ENCODE data around the gene SPRED2.

SPRED2 gene

DNA sequence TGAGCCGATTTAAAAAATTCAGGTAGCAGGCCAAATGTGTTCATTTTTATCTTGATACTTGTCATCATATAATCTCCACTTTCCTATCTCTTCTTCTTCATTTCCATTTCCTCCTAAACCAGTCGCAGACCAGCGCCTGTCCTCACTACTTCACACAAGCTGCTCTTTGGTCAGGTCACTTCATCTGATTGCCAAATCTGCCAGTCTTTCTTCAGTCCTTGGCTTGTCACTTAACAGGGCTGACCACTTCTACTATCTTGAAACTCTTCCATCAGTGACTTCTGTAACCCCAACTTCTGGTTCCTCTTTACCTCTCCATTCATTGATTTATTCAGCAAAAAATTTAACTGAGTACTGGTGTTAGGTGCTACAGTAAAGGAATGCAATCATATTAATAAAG, 18.0 kb upstream of the SPRED2 start:
- 93 to 96% methylated on average over 3 of the region's 3 CpGs for WGBS, 2 experiments
- Histone ChIP-seq H3K27me3 (ENCODE audit: control insufficient read depth, insufficient read depth, low read length, poor library complexity, severe bottlenecking) (no peaks in the 10 kb centered on the region), H3K36me3 (ENCODE audit: control insufficient read depth, insufficient read depth, low read length) (no peaks in the 10 kb centered on the region), H3K4me1 (ENCODE audit: control insufficient read depth, insufficient read depth, low read length) (no peaks in the 10 kb centered on the region), H3K27ac (ENCODE audit: insufficient read depth, low read depth, low read length, poor library complexity, severe bottlenecking) (no peak overlapping the region), H3K9me3 (ENCODE audit: control insufficient read depth, low read length) (no peaks in the 10 kb centered on the region), H3K4me3 (ENCODE audit: insufficient read depth, low read depth, low read length) (no peak overlapping the region)

DNA sequence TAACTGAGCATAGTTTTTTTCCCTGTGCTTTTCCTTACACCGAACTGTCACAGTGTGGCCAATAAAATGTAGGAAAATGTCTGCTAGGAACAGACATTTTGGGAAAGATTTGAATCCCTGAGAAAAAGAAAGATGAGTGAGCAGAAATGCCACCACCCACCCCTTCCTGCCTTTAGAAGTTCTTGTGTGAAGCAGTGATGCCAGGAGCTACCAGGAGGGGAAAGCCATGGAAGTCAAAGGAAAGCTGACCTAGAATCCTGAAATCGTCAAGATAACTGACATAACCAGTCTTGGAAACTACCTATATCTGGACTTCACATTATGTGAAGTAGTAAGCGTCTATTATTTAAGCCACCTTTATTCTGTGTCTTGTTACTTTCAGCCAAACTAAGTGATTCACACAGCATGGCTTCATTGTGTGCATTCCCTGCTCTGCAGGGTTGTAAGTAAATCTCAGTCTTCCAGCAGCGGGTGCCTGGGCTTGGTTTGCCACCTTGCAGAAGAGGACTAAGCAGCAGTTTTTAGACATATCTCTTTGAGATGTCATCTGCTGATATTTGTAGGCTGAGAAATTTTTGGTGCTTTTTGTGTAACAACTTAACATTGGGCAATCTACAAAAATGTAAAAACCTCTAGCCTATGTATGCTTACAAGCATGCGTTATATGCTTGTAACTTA, 11.2 kb upstream of the SPRED2 start:
- no peak overlapping the region for H3K4me3 ChIP-seq (ENCODE audit: insufficient read depth, low read depth, low read length)
- H3K9me3 ChIP-seq (ENCODE audit: control insufficient read depth, low read length) = no peaks in the 10 kb centered on the region
- H3K36me3 ChIP-seq (ENCODE audit: control insufficient read depth, insufficient read depth, low read length) = no peaks in the 10 kb centered on the region
- H3K27me3 ChIP-seq (ENCODE audit: control insufficient read depth, insufficient read depth, low read length, poor library complexity, severe bottlenecking) = peaks cover 20% of the 10 kb centered on the region
- 50 to 61% methylated on average over 4 to 5 of the region's 5 CpGs for WGBS, 2 experiments
- peaks cover 10% of the 10 kb centered on the region for H3K4me1 ChIP-seq (ENCODE audit: control insufficient read depth, insufficient read depth, low read length)
- no peak overlapping the region for H3K27ac ChIP-seq (ENCODE audit: insufficient read depth, low read depth, low read length, poor library complexity, severe bottlenecking)

DNA sequence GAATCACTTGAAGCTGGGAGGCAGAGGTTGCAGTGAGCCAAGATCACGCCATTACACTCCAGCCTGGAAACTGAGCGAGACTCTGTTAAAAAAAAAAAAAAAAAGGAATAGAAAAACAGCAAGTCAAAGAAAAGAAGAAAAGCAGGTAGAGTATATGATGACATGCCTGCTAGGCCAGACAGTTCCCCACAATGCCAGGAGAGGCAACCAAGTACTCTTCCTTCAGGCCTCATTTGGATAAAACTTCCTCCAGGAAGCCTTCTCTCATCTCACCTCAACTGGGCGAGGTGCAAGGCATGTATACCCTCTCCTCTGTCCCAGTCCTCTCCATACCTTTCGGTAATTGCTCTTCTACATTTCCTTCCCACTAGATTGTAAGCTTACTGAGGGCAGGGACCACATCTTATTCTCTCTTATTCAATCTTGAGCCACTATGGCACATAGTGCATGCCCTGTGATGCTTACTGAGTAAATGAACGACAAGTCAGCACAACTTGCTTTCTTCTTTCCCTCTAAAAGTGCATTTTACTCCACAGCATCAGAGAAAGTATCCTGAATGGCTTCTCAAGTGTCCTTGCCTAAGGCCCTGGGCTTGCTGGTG, 10.1 kb upstream of the SPRED2 start:
- Histone ChIP-seq H3K4me1 (ENCODE audit: control insufficient read depth, insufficient read depth, low read length) (peaks cover 22% of the 10 kb centered on the region), H3K27me3 (ENCODE audit: control insufficient read depth, insufficient read depth, low read length, poor library complexity, severe bottlenecking) (peaks cover 21% of the 10 kb centered on the region), H3K4me3 (ENCODE audit: insufficient read depth, low read depth, low read length) (no peak overlapping the region), H3K36me3 (ENCODE audit: control insufficient read depth, insufficient read depth, low read length) (no peaks in the 10 kb centered on the region), H3K27ac (ENCODE audit: insufficient read depth, low read depth, low read length, poor library complexity, severe bottlenecking) (no peak overlapping the region), H3K9me3 (ENCODE audit: control insufficient read depth, low read length) (no peaks in the 10 kb centered on the region)
- 90 to 94% methylated on average over 5 of the region's 5 CpGs for WGBS, 2 experiments

DNA sequence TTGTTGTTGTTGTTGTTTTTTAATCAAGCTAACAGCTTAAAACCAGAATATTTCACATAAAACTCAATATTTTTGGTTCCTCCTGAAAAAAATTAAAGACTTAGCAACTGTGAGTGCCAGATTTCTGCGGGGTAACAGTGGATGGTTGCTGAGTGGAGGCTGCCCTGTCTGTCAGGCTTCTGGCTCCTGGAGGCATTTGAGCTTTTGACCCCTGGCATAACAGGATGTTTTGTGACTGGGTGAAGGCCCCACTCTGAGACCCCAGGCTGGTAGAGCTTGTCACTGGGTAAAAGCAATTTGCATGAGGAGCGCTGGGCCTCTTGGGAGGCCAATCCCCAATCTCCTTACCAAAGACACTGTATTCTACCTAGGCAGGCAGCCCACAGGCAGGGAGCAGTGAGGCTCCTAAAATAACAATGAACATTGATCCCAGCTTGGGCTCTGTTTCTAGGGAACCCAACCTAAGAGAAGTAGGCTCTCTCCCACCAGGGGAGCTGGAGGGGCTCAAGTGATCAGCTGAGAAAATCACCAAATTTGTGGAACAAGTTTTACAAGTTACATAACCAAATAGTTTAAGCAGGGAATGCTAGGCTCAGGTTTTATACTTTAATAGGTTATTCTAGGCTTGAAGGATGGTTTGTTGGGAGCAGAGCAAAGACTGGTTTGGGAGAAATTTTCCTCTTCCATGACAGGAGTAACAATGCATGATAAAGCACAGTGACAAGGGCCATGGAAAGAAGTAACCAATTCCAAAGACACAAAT, 5.9 kb upstream of the SPRED2 start:
- 0 to 4% methylated on average over 2 of the region's 2 CpGs for WGBS, 2 experiments
- peak overlapping the region; percentile 83 for H3K27ac ChIP-seq (ENCODE audit: insufficient read depth, low read depth, low read length, poor library complexity, severe bottlenecking)

DNA sequence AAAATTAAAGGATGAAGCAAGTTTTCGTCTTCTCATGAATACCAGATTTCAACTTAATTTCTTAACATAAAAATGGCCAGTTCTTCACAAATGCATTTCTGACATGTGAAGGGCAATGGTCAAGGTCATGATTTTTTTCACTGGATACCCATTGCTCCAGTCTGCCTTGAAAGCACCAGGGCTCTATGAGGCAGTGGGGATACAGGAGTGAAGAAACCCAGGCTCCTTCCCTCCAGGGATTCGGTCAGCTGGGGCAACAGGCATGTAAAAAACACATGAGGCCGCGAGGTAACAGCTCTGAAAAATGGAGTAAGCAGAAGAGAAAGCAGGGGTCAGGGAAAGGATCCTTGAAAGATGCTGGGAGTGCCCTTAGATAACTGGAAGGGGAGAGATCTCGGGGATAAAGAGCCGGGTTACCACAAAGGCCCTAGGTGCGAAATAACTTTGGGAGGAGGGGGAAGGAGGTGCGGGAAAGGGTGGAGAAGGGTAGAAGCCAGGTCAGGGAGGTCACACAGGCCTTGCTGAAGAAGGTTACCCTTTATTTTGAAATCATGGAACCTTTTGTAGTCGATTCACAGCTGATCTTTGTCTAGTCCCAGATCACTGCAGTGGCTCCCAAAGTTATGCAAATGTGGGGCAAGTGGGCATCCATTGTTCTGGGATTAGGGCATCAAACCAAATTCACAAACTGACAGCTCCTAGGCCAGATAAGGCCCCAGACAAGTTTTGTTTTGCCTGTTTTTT, 5.2 kb upstream of the SPRED2 start:
- H3K4me3 ChIP-seq (ENCODE audit: insufficient read depth, low read depth, low read length) = peak overlapping the region; percentile 58
- H3K27ac ChIP-seq (ENCODE audit: insufficient read depth, low read depth, low read length, poor library complexity, severe bottlenecking) = peak overlapping the region; percentile 83
- H3K27me3 ChIP-seq (ENCODE audit: control insufficient read depth, insufficient read depth, low read length, poor library complexity, severe bottlenecking) = peaks cover 48% of the 10 kb centered on the region
- WGBS, 2 experiments = 6 to 7% methylated on average over 9 of the region's 9 CpGs
- peaks cover 30% of the 10 kb centered on the region for H3K4me1 ChIP-seq (ENCODE audit: control insufficient read depth, insufficient read depth, low read length)
- no peaks in the 10 kb centered on the region for H3K9me3 ChIP-seq (ENCODE audit: control insufficient read depth, low read length)
- no peaks in the 10 kb centered on the region for H3K36me3 ChIP-seq (ENCODE audit: control insufficient read depth, insufficient read depth, low read length)

More for the DNA sequence above, 5.9 kb upstream of the SPRED2 start:
- Histone ChIP-seq H3K27me3 (ENCODE audit: control insufficient read depth, insufficient read depth, low read length, poor library complexity, severe bottlenecking) (peaks cover 55% of the 10 kb centered on the region), H3K4me1 (ENCODE audit: control insufficient read depth, insufficient read depth, low read length) (peaks cover 30% of the 10 kb centered on the region), H3K4me3 (ENCODE audit: insufficient read depth, low read depth, low read length) (no peak overlapping the region), H3K9me3 (ENCODE audit: control insufficient read depth, low read length) (no peaks in the 10 kb centered on the region), H3K36me3 (ENCODE audit: control insufficient read depth, insufficient read depth, low read length) (no peaks in the 10 kb centered on the region)

DNA sequence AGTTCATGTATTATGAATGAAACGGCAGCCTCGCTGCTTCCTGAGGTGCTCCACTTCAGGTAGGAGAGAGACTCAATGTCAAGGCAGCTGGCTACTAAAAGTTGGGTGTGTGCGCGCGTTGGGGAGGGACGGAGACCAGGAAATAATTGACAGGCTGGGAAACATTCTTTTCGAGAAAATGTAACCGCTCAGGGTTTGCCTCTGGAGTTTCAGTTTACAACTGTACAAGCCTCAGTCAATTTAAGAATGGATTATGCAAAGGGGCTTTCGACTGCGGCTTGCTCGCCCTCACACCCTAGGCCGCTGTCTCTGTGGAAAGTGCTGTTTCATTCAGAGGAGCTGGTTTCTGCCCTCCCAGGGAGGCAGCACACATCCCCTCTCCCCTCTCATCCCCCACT, 4.4 kb upstream of the SPRED2 start:
- Histone ChIP-seq H3K4me3 (ENCODE audit: insufficient read depth, low read depth, low read length) (peak overlapping the region; percentile 58), H3K27ac (ENCODE audit: insufficient read depth, low read depth, low read length, poor library complexity, severe bottlenecking) (no peak overlapping the region), H3K9me3 (ENCODE audit: control insufficient read depth, low read length) (no peaks in the 10 kb centered on the region), H3K4me1 (ENCODE audit: control insufficient read depth, insufficient read depth, low read length) (peaks cover 30% of the 10 kb centered on the region), H3K27me3 (ENCODE audit: control insufficient read depth, insufficient read depth, low read length, poor library complexity, severe bottlenecking) (peaks cover 47% of the 10 kb centered on the region), H3K36me3 (ENCODE audit: control insufficient read depth, insufficient read depth, low read length) (no peaks in the 10 kb centered on the region)
- 1% methylated on average over 12 of the region's 12 CpGs for WGBS, 2 experiments

DNA sequence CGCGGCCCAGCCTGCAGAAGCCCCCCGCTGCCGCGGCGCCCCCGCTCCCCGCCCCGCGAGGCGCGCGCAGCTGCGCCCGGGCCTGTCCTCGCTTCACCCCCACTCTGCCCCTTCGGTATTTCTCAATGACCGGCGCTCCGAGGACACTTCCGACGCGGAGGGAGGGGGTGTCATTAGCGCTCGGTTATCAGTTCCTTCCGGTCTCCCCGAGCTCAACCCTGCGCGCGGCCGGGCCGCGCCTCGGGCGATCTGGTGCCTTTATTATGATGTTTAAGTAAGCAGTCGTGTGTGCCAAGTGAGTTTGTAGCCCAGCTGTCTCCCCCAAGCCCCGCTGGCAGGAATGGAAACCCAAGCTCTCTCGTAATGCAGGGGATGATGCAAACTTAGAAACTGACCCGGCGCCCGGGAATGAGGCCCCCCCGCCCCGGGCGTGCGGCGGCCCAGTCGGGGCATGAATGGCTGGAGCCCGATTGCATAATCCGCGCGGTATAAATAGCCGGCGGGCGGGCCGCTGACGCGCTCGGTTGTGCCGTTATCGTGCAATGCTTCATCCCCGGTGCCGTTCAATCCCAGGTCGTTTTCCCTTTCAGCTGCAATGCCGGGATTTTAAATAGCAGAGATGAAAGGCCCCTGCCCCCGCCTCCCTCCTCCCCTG, 3.9 kb upstream of the SPRED2 start:
- H3K27me3 ChIP-seq (ENCODE audit: control insufficient read depth, insufficient read depth, low read length, poor library complexity, severe bottlenecking) = peaks cover 52% of the 10 kb centered on the region
- H3K27ac ChIP-seq (ENCODE audit: insufficient read depth, low read depth, low read length, poor library complexity, severe bottlenecking) = peak overlapping the region; percentile 89
- H3K36me3 ChIP-seq (ENCODE audit: control insufficient read depth, insufficient read depth, low read length) = no peaks in the 10 kb centered on the region
- H3K9me3 ChIP-seq (ENCODE audit: control insufficient read depth, low read length) = no peaks in the 10 kb centered on the region
- H3K4me1 ChIP-seq (ENCODE audit: control insufficient read depth, insufficient read depth, low read length) = peaks cover 30% of the 10 kb centered on the region
- 0% methylated on average over 65 of the region's 65 CpGs for WGBS, 2 experiments
- H3K4me3 ChIP-seq (ENCODE audit: insufficient read depth, low read depth, low read length) = peak overlapping the region; percentile 58

DNA sequence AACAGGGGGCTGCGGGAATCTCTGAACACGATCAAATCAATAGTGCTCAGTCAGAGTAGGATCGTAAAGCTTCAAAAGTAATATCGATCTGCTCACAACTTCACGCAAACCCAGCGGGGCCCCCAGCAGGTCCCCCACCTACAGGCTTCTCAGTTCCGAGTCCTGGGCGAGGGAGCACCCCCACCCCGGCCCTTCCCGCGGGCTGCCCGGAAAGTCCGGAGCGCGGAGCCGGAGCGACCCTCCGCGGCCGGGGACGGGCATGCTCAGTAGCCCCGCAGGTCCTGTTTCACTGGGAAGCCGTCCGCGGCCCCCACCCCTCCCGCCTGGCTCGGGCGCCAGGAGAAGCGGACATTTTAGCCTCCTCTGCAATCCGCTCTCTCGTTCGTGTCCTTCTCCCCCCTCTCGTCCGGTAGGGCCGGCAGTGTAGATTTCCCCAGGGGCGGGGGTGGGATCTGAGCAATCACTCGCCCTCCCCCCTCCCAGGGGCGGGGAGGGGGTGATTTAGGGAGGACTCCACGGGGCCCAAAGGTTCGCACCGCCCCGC, 3.3 kb upstream of the SPRED2 start:
- peak overlapping the region; percentile 58 for H3K4me3 ChIP-seq (ENCODE audit: insufficient read depth, low read depth, low read length)
- H3K9me3 ChIP-seq (ENCODE audit: control insufficient read depth, low read length) = no peaks in the 10 kb centered on the region
- H3K4me1 ChIP-seq (ENCODE audit: control insufficient read depth, insufficient read depth, low read length) = peaks cover 30% of the 10 kb centered on the region
- H3K36me3 ChIP-seq (ENCODE audit: control insufficient read depth, insufficient read depth, low read length) = no peaks in the 10 kb centered on the region
- H3K27me3 ChIP-seq (ENCODE audit: control insufficient read depth, insufficient read depth, low read length, poor library complexity, severe bottlenecking) = peaks cover 57% of the 10 kb centered on the region
- 0 to 1% methylated on average over 40 to 42 of the region's 42 CpGs for WGBS, 2 experiments
- peak overlapping the region; percentile 89 for H3K27ac ChIP-seq (ENCODE audit: insufficient read depth, low read depth, low read length, poor library complexity, severe bottlenecking)

DNA sequence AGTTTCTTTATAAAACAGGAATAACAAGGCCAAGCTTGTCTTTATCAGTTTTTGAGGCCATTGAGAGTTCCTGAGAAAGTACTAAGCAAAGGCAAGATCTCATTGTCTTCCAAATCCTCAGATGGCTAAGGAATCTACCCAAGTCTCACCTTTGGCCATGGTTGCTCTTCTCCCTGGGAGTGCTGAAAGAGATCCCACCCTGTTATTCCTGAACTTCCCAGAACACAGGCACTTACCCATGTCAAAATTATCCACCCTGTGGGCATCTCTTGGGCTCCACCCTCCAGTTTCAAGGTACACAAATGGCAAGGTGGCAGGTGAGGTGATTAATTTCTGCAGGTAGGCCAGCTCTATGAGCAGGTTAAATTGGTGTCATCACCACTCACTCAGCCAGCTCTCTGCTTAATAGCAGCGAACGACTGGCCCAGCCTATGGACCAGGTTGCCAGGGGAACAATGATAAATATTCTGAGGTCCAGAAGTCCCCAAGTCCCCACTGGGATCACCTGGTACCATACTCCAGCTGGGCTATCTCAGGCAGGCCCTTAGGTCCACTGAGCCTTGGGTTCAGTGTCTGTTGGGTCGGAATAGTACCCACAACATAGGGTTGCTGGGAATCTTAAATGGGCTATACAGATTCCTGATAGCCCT, 2.3 kb upstream of the SPRED2 start:
- peaks cover 35% of the 10 kb centered on the region for H3K4me1 ChIP-seq (ENCODE audit: control insufficient read depth, insufficient read depth, low read length)
- no peak overlapping the region for H3K27ac ChIP-seq (ENCODE audit: insufficient read depth, low read depth, low read length, poor library complexity, severe bottlenecking)
- no peaks in the 10 kb centered on the region for H3K9me3 ChIP-seq (ENCODE audit: control insufficient read depth, low read length)
- 47 to 49% methylated on average over 3 of the region's 3 CpGs for WGBS, 2 experiments
- peaks cover 60% of the 10 kb centered on the region for H3K27me3 ChIP-seq (ENCODE audit: control insufficient read depth, insufficient read depth, low read length, poor library complexity, severe bottlenecking)
- no peaks in the 10 kb centered on the region for H3K36me3 ChIP-seq (ENCODE audit: control insufficient read depth, insufficient read depth, low read length)
- H3K4me3 ChIP-seq (ENCODE audit: insufficient read depth, low read depth, low read length) = no peak overlapping the region

Data from ectodermal cell (in vitro differentiated cells).